Transverse colon (tissue), 3 donors: Measurements from ENCODE around the gene POLR2J3.
"Not testable (repeated sequence)": the region's sequence is repeated elsewhere in the genome, so short reads cannot be mapped to it uniquely, and the experiment has no call there.

Experiments
- POLR2A ChIP-seq: fragments of 450-650 bp; IDR thresholded peaks from one replicate; pipeline ENCODE4 v1.6.1; 2016; ENCODE audit warnings: antibody characterized with exemption, mild to moderate bottlenecking, moderate library complexity
- TF ChIP-seq, protein P1 (sequence below), 5 experiments: fragments of 200-600 bp in 3 of 5; fragments of 450-650 bp in 2 of 5; sonication (generic) in 3 of 5; IDR thresholded peaks; 1 replicate in 2 of 5; 2 replicates in 3 of 5; pipeline ENCODE4 v1.5.1; 2016 to 2017; ENCODE audit warnings: antibody characterized with exemption in 5 of 5, inconsistent platforms in 3 of 5, mild to moderate bottlenecking in 2 of 5, moderate library complexity in 1 of 5

GRCh38 chr7:102578486-102578885 is 6.1 kb upstream of the POLR2J3 start:
- TF ChIP-seq, protein P1, sequence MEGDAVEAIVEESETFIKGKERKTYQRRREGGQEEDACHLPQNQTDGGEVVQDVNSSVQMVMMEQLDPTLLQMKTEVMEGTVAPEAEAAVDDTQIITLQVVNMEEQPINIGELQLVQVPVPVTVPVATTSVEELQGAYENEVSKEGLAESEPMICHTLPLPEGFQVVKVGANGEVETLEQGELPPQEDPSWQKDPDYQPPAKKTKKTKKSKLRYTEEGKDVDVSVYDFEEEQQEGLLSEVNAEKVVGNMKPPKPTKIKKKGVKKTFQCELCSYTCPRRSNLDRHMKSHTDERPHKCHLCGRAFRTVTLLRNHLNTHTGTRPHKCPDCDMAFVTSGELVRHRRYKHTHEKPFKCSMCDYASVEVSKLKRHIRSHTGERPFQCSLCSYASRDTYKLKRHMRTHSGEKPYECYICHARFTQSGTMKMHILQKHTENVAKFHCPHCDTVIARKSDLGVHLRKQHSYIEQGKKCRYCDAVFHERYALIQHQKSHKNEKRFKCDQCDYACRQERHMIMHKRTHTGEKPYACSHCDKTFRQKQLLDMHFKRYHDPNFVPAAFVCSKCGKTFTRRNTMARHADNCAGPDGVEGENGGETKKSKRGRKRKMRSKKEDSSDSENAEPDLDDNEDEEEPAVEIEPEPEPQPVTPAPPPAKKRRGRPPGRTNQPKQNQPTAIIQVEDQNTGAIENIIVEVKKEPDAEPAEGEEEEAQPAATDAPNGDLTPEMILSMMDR (IDR thresholded peaks at IDR 0.05) = not testable (repeated sequence)
- not testable (repeated sequence) for TF ChIP-seq POLR2A
